HG03135 (cell line): ENCODE results near the gene ARMC3.
"Not testable (repeated sequence)": the region's sequence is repeated elsewhere in the genome, so short reads cannot be mapped to it uniquely, and the experiment has no call there.

Source experiments
- ATAC-seq: cut with Tn5 transposase; IDR thresholded peaks from one replicate; pipeline ENCODE4 v1.9.1; 2021; ENCODE audit warnings: mild to moderate bottlenecking, moderate library complexity; ENCODE audit not compliant: unreplicated experiment

The ARMC3 gene, protein sequence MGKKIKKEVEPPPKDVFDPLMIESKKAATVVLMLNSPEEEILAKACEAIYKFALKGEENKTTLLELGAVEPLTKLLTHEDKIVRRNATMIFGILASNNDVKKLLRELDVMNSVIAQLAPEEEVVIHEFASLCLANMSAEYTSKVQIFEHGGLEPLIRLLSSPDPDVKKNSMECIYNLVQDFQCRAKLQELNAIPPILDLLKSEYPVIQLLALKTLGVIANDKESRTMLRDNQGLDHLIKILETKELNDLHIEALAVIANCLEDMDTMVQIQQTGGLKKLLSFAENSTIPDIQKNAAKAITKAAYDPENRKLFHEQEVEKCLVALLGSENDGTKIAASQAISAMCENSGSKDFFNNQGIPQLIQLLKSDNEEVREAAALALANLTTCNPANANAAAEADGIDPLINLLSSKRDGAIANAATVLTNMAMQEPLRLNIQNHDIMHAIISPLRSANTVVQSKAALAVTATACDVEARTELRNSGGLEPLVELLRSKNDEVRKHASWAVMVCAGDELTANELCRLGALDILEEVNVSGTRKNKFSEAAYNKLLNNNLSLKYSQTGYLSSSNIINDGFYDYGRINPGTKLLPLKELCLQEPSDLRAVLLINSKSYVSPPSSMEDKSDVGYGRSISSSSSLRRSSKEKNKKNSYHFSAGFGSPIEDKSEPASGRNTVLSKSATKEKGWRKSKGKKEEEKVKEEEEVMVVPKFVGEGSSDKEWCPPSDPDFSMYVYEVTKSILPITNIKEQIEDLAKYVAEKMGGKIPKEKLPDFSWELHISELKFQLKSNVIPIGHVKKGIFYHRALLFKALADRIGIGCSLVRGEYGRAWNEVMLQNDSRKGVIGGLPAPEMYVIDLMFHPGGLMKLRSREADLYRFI

DNA sequence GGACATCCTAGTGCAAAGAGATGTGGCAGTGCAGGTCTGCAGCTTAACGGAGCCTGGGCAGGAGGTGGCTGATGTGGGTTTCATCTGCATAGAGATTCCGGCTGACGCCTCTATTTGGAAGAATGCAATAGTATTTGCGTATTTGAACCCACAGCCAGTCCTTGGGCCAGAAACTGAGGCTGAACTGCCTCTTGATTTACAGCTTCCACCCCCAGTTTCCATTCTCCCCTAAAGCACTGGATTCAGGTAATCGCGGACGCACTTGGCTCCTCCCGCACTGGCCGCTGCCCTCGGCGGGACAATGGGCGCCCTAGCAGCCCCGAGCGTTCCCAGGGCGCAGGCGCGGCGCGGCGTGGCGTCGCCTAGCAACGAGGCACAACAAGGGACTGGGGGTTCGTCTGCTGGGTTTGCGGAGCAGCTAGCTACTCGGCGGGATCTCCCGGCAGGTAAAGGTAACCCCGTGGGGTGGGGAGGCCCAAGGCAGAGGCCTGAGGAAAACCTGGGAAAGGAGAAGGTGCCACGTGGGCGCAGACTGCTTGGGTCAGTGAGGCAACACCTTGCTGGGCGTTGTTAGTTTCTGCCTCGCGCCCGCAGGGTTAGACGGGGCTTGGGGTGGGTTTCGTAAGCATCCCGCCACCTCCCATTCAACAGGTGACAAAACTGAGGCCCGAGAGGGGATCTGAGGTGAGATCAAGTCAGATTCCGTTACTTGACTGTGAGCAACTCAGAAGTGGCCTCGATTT is at the start of gene ARMC3:
Gene ARMC3 (plus strand): TSS at position 393 of the 743 bp plus-strand sequence. CDS start 3,944 bp downstream, outside the sequence.
- ATAC-seq = peak; percentile 90

DNA sequence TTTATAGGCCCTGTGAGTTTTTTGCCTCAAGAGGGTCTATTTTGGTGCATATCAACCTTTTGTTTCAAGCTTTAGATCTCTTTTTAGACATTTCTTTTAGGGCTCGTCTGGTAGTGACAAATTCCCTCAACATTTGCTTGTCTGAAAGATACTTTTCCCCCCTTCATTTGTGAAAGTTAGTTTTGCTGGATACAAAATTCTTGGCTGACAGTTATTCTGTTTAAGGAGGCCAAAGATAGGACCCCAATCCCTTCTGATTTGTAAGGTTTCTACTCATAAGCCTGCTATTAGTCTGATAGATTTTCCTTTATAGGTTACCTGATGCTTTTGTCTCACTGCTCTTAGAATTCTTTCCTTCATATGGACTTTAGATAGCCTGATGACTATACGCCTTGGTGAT is 36.1 kb upstream of the ARMC3 start:
- ATAC-seq = no peak

GRCh38 chr10:22893781-22894180 is 34.1 kb upstream of the ARMC3 start:
- ATAC-seq = no peak

GRCh38 chr10:22894714-22895113 is 33.1 kb upstream of the ARMC3 start:
- no peak for ATAC-seq

GRCh38 chr10:22895252-22895651 is 32.6 kb upstream of the ARMC3 start:
- ATAC-seq = no peak

GRCh38 chr10:22897371-22897770 is 30.5 kb upstream of the ARMC3 start:
- ATAC-seq = no peak

GRCh38 chr10:22899307-22899706 is 28.5 kb upstream of the ARMC3 start:
- ATAC-seq = no peak

- ATAC-seq = no peak
Measured at GRCh38 chr10:22899775-22900174, 28.1 kb upstream of the ARMC3 start.

DNA sequence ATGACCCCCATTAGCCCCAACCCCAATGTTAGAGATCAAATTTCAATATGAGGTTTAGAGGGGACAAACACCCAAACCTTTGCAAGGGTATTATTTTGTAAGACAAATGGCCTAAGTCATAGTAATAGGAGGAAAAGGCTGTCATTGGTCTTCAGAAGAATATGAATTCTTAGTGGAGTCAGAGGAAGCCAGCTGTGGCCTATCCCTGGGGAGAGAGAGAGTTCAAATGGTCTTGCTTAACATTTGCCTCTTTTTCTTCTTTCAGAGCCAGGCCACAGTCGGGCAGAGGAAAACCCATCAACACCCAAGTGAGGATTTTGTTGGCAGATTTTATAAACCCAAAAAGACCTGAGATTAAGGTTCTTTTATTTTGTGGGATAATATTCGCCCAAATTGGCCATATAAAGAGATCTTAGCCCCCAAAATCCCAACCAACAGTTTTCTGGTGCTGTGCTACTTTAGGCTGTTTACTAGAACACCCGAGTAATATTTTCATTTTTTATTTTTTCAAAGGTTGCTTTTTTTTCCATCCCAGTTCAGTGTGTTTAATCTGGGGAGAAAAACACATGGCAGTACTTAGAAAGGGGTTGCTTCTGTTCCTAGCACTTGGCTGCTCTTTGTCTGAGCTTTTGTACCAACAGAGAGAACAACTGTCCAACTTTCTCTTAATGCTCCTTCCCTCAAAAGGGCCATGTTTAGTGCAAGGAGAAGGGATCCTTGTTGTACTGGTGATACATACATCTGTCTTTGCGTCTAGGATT is 26.8 kb upstream of the ARMC3 start:
- no peak for ATAC-seq

DNA sequence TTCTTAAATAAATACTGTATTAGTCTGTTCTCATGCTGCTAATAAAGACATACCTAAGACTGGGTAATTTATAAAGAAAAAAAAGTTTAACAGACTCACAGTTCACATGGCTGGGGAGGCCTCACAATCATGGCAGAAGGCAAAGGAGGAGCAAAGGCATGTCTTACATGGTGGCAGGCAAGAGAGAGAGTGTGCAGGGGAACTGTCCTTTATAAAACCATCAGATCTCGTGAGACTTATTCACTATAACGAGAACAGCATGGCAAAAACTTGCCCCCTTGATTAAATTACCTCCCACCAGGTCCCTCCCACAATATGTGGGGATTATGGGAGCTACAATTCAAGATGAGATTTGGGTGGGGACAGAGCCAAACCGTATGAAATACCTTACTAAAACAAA is 25.7 kb upstream of the ARMC3 start:
- not testable (repeated sequence) for ATAC-seq

GRCh38 chr10:22903694-22904093 is 24.2 kb upstream of the ARMC3 start:
- ATAC-seq = no peak

- ATAC-seq = no peak
Measured at GRCh38 chr10:22906767-22907166, 21.1 kb upstream of the ARMC3 start.

DNA sequence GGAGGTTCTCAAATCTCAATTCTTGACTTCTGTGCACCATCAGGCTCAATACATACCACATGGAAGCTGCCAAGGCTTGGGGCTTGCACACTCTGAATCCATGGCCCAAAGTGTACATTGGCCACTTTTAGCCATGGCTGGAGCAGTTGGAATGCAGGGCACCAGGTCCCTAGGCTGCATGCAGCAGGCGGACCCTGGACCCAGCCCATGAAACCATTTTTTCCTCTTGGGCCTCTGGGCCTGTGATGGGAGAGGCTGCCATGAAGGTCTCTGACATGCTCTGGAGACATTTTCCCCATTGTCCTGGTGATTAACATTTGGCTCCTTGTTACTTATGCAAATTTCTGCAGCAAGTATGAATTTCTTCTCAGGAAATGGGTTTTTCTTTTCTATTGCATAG is 19.0 kb upstream of the ARMC3 start:
- ATAC-seq = no peak

GRCh38 chr10:22909673-22910072 is 18.2 kb upstream of the ARMC3 start:
- not testable (repeated sequence) for ATAC-seq

DNA sequence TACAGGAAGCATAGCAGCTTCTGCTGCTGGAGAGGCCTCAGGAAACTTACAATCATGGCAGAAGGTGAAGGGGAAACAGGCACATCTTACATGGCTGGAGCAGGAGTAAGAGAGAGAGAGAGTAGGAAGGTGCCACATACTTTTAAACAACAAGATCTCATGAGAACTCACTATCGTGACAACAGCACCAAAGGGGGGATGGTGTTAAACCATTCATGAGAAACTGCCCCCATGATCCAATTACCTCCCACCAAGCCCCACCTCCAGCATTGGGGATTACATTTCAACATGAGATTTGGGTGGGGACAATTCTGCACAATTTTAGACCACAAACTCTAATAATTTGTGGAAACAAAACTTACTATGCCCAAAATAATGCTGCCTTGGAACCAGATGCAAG is 16.8 kb upstream of the ARMC3 start:
- no peak for ATAC-seq

DNA sequence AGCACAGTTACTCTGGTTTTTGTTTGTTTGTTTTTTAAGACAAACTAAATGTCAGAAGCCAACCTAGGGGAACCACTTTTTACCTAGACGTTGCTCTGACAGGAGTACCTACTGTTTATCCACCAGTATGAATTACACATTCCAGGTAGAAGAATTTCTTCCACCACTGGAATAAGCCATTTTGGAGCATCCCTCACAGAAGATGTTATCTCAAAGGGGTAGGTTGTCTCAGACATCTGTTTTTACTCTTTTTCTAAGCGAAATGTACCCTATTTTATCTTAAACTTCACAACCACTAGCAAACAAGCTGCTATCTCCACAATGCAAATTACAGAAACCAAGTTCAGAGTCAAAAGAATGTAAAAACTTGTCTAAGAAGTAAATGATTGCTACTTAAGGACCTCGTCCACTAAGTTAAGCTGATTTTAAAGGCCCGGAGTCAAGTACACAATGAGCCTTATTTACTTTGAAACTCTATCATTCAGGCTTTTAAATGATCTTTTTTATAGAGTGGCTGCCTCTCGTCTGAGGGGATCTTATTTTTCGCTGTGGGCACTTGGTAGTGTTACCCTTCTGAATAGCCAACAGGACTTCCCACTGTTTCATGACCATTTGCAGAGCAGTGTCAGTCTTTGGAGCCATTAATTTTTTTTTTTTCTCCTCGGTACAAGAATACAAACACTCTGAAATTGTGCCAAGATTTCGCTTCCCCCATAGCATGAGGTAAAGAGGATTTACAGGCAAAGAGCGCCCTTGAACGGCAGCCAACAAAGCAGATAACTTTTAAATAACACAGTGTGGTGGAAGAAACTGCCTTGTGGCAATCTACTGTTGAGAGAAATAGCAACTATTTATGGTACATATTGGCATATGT is 15.7 kb upstream of the ARMC3 start:
- no peak for ATAC-seq

- no peak for ATAC-seq
Measured at GRCh38 chr10:22912763-22913384, 15.0 kb upstream of the ARMC3 start.

DNA sequence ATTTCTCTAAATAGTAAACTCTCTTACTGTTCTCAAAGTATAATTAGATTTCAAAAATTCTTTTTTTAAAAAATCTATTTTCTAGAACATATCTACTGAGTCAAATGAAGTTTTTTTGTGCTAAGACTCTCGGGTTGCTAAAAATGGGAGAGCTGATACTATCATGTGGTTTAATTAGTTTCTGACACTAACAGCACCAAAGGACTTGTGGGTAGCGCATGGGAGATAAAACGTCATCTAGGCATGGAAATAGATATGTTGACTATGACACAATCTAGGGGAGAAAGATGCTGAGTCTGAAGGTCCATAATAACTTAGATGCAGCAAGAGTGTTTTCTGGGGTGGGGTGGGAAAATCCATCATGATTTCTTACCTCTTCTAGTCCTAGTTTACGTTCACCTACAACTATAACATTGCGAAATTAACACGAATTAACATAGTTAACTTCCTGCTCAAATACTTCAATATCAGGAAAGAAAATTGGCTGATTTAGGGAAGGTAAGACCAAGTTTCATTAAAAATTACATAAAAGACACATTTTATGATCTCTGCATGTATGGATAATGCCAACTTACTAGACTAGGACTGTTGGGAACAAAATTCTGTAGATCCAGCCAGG is 14.3 kb upstream of the ARMC3 start:
- no peak for ATAC-seq

- ATAC-seq = no peak
Measured at GRCh38 chr10:22915314-22915713, 12.5 kb upstream of the ARMC3 start.
